Right atrium auricular region (tissue), 2 donors: ENCODE data around the gene ZFAND5. TPM values are rescaled to one million over a fixed set of nuclear protein-coding genes. Genes with fewer than 3 reads are reported as not detected.

Experiments used
- DNase-seq: peaks from one replicate; pipeline ENCODE4 v3.0.0-alpha.2; 2019; ENCODE audit warnings: low spot score
- H3K27ac ChIP-seq, 2 donors: fragments of 200-600 bp; sonication (generic); 1 replicate in 1 of 2; 2 replicates in 1 of 2; pipeline ENCODE4 v1.5.1; 2016 to 2019
- H3K27me3 ChIP-seq, 2 donors: fragments of 200-600 bp; sonication (generic); one replicate each; pipeline versions ENCODE4 v1.5.1 to v1.6.0; 2017 to 2019
- H3K36me3 ChIP-seq: fragments of 200-600 bp; sonication (generic); one replicate; pipeline ENCODE4 v1.5.1; 2016
- H3K4me1 ChIP-seq, 2 donors: fragments of 200-600 bp; sonication (generic); one replicate each; pipeline versions ENCODE4 v1.5.1 to v1.6.0; 2017 to 2019
- H3K4me3 ChIP-seq, 2 donors: fragments of 200-600 bp; sonication (generic); 1 replicate in 1 of 2; 2 replicates in 1 of 2; pipeline ENCODE4 v1.5.1; 2017 to 2019; ENCODE audit warnings: mild to moderate bottlenecking in 1 of 2, moderate library complexity in 1 of 2
- H3K9me3 ChIP-seq, 2 donors: fragments of 200-600 bp; sonication (generic); one replicate each; pipeline ENCODE4 v1.5.1; 2019
- total RNA-seq, 2 donors: library from RNA; depleted of rRNA; stranded (reverse); fragments of >200 nt; gene quantifications; one replicate each; pipeline ENCODE4 v1.1.0, GENCODE V29; 2016
- TF ChIP-seq, protein P1 (sequence below), 2 donors: fragments of 200-600 bp; sonication (generic); IDR thresholded peaks; one replicate each; pipeline ENCODE4 v1.5.1; 2019; ENCODE audit warnings: antibody characterized with exemption in 2 of 2

Gene ZFAND5
- total RNA-seq, 2 donors from 2014 or later = 113 to 134 TPM

DNA sequence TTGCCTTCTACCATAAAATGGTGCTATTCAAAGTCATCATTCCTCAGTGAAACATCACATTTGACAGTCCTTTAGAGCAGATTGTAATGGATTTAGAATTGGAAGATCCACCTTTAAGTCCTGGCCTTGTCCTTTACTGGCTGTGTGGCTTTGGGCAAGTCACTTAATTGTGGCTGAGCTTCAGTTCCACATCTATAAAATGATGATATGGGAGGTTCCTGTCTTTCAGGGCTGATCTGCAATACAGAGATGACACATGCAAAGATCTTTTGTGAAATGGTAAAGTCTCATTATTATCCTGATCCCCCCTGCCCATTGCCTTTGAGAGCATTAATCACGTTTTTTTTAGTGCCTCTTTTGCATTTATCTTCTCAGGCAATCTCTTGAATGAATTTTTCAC lies 58.2 kb downstream of the ZFAND5 start:
- TF ChIP-seq, protein P1, sequence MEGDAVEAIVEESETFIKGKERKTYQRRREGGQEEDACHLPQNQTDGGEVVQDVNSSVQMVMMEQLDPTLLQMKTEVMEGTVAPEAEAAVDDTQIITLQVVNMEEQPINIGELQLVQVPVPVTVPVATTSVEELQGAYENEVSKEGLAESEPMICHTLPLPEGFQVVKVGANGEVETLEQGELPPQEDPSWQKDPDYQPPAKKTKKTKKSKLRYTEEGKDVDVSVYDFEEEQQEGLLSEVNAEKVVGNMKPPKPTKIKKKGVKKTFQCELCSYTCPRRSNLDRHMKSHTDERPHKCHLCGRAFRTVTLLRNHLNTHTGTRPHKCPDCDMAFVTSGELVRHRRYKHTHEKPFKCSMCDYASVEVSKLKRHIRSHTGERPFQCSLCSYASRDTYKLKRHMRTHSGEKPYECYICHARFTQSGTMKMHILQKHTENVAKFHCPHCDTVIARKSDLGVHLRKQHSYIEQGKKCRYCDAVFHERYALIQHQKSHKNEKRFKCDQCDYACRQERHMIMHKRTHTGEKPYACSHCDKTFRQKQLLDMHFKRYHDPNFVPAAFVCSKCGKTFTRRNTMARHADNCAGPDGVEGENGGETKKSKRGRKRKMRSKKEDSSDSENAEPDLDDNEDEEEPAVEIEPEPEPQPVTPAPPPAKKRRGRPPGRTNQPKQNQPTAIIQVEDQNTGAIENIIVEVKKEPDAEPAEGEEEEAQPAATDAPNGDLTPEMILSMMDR (IDR thresholded peaks at IDR 0.05) = no peak
- no peak overlapping the region for H3K27ac ChIP-seq
- H3K9me3 ChIP-seq = no peaks in the 10 kb centered on the region
- no peak for DNase-seq
- H3K27me3 ChIP-seq = no peaks in the 10 kb centered on the region
- H3K4me1 ChIP-seq = peaks cover 4 to 17% of the 10 kb centered on the region in 2 donors
- no peaks in the 10 kb centered on the region for H3K36me3 ChIP-seq
- H3K4me3 ChIP-seq = no peak overlapping the region

DNA sequence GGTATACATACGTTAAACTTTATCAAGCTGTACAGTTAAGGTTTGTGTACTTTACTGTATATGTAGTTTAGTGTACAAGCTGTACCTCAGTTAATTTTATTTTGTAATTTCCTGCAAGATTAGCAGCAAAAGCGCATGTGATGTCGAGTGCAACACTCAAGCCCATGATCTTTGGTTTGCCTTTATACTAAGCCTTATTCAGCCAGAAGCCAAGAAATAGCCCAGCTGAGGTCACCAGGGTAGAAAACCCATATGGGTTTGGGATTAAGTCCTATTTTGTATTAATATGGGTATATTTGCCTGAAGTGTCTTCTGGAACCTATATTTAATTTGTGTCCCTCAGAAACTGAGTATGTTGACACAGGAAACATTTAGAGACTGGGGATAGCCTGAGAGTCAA lies 59.3 kb downstream of the ZFAND5 start:
- Histone ChIP-seq H3K27ac (peak overlapping the region; percentile 81 to 86), H3K4me3 (peak overlapping the region; percentile 32 to 52), H3K27me3 (no peaks in the 10 kb centered on the region), H3K4me1 (peaks cover 4 to 17% of the 10 kb centered on the region in 2 donors), H3K36me3 (no peaks in the 10 kb centered on the region), H3K9me3 (no peaks in the 10 kb centered on the region)
- TF ChIP-seq, protein P1 (IDR thresholded peaks at IDR 0.05) = no peak
- DNase-seq = no peak

DNA sequence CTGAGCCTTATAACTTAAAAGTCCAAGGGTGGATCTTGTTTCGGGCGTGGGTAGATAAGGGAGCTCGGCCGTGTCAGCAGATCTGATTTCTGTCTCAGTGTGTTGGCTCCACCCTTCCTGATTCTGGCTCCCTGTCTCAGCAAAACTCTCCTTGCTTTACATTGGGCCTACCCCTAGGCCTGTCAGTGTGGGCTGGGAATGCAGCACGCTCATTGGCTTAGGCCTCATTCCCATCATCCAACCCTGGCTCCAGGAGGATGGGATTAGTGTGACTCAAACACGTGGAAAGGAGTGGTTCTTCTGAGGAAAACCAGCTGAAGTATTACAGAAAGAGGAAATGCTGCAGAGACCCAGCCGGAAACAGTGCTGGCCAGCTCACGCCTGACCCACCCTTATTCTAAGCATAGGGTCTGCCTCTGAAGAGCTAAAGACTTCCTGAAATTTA lies 59.9 kb downstream of the ZFAND5 start:
- peak overlapping the region; percentile 81 to 86 for H3K27ac ChIP-seq
- TF ChIP-seq, protein P1 (IDR thresholded peaks at IDR 0.05) = no peak
- H3K4me3 ChIP-seq = peak overlapping the region; percentile 32 to 52
- H3K4me1 ChIP-seq = peaks cover 4 to 17% of the 10 kb centered on the region in 2 donors
- peak; percentile 94 for DNase-seq
- H3K36me3 ChIP-seq = no peaks in the 10 kb centered on the region
- no peaks in the 10 kb centered on the region for H3K27me3 ChIP-seq
- no peaks in the 10 kb centered on the region for H3K9me3 ChIP-seq

GRCh38 chr9:72304538-72304937 lies 60.5 kb downstream of the ZFAND5 start:
- no peaks in the 10 kb centered on the region for H3K9me3 ChIP-seq
- peaks cover 4 to 17% of the 10 kb centered on the region in 2 donors for H3K4me1 ChIP-seq
- H3K36me3 ChIP-seq = no peaks in the 10 kb centered on the region
- H3K27me3 ChIP-seq = no peaks in the 10 kb centered on the region
- DNase-seq = no peak
- peak overlapping the region; percentile 32 to 52 for H3K4me3 ChIP-seq
- H3K27ac ChIP-seq = peak overlapping the region; percentile 81 to 86
- TF ChIP-seq, protein P1 (IDR thresholded peaks at IDR 0.05) = no peak

Other genes starting within 250 kb of the ZFAND5 start
- gene GDA, start 215.8 kb downstream of the ZFAND5 start, total RNA-seq = under 1 TPM in 1 of 2 donors, not detected in 1; 0.44 TPM
- gene TMC1, start 156.4 kb upstream of the ZFAND5 start, total RNA-seq = not detected